Measurements from ENCODE around the gene PTBP2.

- TF ChIP-seq, protein P1, sequence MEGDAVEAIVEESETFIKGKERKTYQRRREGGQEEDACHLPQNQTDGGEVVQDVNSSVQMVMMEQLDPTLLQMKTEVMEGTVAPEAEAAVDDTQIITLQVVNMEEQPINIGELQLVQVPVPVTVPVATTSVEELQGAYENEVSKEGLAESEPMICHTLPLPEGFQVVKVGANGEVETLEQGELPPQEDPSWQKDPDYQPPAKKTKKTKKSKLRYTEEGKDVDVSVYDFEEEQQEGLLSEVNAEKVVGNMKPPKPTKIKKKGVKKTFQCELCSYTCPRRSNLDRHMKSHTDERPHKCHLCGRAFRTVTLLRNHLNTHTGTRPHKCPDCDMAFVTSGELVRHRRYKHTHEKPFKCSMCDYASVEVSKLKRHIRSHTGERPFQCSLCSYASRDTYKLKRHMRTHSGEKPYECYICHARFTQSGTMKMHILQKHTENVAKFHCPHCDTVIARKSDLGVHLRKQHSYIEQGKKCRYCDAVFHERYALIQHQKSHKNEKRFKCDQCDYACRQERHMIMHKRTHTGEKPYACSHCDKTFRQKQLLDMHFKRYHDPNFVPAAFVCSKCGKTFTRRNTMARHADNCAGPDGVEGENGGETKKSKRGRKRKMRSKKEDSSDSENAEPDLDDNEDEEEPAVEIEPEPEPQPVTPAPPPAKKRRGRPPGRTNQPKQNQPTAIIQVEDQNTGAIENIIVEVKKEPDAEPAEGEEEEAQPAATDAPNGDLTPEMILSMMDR (IDR thresholded peaks at IDR 0.05) = no peak
- TF ChIP-seq POLR2AphosphoS5 (IDR thresholded peaks at IDR 0.05) = no peak
These were observed 70.6 kb downstream of the PTBP2 start for GRCh38 chr1:96792220-96792619.

Data from breast epithelium (tissue), 3 donors.